GM21717 (cell line): ENCODE results near the gene MCC.

Source experiments
- ATAC-seq: cut with Tn5 transposase; IDR thresholded peaks from one replicate; pipeline ENCODE4 v1.9.1; 2021; ENCODE audit warnings: mild to moderate bottlenecking, moderate library complexity; ENCODE audit not compliant: unreplicated experiment

Gene MCC

DNA sequence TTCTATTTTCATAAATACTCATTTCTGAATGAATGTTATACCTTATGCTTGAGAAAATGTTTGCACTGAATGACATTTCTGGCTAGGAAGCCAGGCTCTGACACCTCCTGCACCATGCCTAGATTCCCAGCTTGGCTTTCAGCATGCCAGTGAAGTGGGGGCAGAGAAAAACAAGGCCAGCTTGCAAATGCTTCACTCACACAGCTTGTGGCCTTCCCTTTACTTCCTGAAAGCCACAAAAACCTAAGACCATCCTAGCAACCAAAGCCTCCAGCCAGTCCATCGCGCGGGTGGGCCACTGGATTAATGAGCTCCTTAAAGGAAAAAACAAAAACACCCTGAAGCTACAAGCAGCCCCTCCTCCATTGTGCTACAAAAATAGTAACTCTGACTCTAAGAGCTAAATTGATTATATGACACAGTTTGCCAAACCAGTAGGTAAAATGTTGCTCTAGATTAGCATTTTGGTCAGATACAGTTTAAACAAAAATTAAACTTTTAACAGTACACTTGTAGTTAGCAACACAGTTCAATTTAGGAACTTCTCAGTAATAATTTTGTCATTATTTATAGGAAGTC is 213.3 kb downstream of the MCC start:
- ATAC-seq: no peak

DNA sequence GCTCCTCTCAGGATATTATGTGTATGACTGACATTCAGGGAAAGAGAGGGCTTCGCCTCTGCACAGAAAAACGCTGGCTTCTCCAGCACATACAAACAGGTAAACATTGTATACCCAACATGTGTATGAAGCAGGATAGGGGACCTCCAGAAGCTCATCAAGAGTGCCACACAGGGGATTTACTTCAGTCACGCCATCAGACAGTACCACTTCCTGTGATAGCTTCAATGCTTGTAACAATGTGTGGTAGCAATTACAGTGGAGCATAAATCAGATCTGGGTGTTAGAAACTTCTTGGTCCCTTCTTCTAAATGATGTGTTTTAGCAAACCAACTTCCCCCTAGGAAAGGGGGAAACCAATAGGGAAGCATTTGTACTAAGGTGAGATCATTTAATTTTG is 214.3 kb downstream of the MCC start:
- no peak for ATAC-seq

DNA sequence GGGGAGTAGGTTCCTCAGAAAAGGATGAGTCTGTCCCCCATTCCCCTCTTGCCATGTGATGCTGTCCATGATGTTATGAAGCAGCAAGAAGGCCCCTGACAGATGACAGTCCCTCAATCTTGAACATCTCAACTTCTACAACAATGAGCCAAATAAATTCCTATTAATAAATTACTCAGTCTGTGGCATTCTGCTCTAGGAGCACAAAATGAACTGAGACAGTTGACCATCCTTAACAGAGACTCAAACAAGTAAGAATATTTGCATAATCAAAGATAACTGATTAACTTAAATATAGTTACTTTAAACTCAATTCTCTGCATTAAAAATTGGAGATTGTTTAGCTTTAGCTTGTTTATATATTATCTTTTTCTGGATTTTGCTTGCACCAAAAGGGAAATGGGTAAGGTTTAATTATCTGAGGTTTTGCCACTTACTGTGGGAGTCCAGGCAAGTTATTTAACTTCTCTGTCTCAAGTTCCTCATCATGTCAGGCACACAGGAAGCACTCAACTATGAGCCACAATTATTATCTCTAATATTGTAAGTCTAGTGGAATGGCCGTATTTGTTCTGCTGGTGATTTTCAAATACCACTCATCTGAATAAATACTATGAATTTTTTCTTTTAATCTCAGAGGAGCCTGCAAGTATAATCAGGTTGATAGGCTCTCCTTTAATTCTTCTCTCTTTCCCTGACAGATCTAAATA is 216.4 kb downstream of the MCC start:
- ATAC-seq: no peak

DNA sequence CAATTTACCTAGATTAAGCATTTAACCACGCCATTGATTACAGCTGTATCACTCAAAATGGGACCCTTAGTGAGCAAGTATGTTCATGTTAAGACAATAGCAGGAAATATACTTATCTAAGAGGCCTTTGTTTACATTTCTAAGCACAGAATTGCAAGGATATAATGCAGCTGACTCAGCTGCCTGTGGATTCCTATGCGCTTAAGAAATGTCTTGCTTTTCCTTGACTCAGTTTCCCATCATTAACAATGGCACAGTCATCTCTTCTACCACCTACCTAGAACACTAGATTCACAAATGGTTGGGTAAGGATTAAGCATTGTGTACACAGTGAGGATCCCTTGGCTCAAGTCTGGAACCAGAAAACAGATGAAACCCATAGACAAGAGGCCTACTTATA is 217.2 kb downstream of the MCC start:
- no peak for ATAC-seq

GRCh38 chr5:113270086-113270485 is 218.2 kb downstream of the MCC start:
- ATAC-seq: no peak

GRCh38 chr5:113269023-113269997 is 218.9 kb downstream of the MCC start:
- no peak for ATAC-seq

GRCh38 chr5:113268232-113268631 is 220.0 kb downstream of the MCC start:
- ATAC-seq: no peak

GRCh38 chr5:113267361-113267900 is 220.8 kb downstream of the MCC start:
- ATAC-seq: no peak

- no peak for ATAC-seq
These were observed 221.4 kb downstream of the MCC start for GRCh38 chr5:113266913-113267227.

- ATAC-seq: no peak
These were observed 221.9 kb downstream of the MCC start for GRCh38 chr5:113266227-113266912.

GRCh38 chr5:113265190-113265589 is 223.1 kb downstream of the MCC start:
- ATAC-seq: no peak

- ATAC-seq: no peak
These were observed 224.2 kb downstream of the MCC start for GRCh38 chr5:113264046-113264445.

GRCh38 chr5:113263545-113263944 is 224.7 kb downstream of the MCC start:
- no peak for ATAC-seq

DNA sequence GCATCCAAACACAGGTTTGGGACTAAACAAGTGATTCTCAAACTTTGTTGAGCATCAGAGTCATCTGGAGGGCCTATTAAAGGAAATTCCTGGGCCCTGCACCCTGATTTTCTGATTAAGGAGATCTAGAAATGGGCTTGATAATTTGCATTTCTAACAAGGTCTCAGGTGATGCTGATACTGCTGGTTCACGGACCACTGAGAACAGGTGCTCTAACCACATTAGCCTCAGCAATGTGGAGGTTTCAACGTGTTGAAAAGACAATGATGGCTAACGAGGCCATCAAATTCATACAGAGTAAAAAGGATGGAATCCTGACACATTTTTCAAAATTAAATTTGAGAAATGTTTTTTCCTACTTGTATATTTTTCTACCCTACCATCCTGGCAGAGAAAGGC is 225.6 kb downstream of the MCC start:
- ATAC-seq: no peak

DNA sequence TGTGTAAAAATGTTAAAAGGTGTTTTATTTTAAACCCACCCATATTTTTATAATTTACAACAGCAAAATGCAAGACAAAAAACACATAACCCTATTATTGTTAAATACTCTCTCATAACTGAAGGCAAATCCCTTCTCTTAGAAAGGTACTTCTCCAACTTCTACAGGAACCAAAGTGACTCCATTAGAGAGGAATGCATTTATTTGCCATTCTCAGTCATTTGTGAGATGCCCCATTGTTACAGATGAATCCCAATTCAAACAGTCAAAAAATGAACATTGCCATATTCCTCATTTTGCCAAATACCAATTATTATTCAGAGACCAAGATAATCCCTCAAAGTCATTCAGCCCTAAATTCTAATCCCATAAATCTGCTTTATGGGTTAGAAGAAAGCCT is 229.2 kb downstream of the MCC start:
- no peak for ATAC-seq

GRCh38 chr5:113257545-113257944 is 230.7 kb downstream of the MCC start:
- ATAC-seq: no peak

DNA sequence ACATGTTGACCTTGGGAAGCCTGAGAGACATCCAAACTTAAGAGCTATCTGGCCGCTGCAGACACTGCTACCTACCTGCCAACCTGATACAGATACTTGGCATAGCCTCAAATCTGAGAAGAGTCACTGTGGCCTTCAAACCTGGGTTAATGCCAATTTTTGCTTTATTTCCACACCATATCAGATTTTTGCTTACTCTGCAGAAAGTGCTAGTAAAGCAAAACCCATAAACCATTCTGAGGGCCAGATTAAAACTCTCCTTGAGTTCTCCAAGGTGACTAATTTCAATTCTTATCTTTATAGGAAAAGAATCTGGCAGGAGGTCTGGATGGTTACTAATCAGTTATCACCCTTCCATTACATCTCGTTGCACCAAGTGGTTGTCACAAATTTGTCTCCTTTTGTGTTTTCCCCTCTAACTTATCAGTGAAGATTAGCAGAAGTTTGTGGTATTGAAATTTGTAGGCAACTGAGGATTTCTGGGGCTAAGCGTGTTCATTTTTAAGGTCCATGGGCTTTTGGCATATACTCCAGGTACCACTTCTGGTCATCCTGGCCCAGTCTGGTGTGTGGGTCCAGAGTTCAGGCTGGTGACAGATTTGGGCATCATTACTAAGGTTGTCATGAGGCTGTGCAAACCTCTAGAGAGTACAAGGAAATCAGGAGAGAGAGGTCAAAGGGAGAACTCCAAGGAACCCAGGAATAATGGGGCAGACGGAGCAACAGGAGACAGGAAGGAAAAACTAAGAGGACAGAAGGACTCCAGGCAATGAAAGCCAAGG is 231.4 kb downstream of the MCC start:
- no peak for ATAC-seq

DNA sequence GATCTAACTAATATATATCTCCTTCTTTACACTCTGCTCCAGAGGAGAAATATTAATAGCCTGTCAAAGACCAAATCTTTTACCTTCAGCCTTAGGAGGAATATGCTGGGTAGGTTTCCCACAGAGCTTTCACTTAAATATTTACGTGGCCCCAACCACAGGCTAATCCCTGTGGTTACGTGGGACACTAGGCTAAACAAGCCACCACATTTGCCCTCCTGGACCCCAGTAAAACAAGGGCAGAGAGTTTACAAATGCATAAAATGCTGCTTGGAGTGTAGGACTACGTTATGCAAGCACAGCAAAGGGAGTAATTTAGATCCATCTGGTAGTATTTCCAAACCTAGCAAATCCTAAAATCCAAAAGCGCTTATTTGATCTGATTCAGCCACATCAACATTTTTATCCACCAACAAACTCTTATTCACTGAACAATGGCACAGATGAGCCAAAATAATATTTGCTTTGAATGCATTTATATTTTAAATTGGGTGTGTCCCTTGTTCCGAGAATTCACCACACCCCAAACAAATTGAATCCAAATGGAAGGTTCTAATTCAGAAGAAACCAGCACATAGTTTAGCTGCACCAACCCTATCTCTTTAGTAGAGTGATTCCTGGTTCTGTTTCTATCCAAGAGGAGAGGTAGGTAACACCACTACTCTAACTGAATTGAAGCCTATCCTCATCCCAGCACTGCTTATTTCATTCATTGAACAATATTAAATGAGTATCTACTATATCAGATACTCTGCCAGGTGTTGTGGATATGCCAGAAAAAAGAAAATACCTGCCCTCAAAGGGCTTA is 232.5 kb downstream of the MCC start:
- no peak for ATAC-seq

DNA sequence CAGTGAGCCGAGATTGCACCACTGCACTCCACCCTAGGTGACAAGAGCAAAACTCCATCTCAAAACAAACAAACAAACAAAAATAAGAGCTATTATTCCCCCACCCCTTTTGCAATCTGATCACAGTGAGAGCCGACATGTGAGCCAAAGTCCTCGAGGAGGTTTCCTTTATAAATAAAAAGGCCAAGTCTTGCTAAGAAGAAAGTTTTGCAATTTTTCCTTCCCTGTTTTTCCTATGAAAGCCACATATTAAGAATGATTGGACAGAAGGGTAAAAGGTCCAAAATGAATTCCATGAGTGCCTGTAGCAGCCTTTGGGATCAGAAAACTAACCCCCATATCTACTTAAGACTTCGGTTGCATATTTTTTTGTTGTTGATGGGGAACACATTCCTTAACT is 233.1 kb downstream of the MCC start:
- ATAC-seq: no peak
